Osteoblast (primary cell): ENCODE results near the gene GALNT2. TPM values are rescaled to one million over a fixed set of nuclear protein-coding genes. Genes with fewer than 3 reads are reported as not detected.

ENCODE experiments used
- DNase-seq: peaks from one replicate; pipeline ENCODE4 v3.0.0; 2011; ENCODE audit warnings: low spot score, mixed read lengths; ENCODE audit not compliant: insufficient read length; ENCODE audit errors: missing footprints
- H2AFZ ChIP-seq: 2 replicates; pipeline ENCODE4 v1.6.0; 2011; ENCODE audit warnings: mild to moderate bottlenecking, low read length
- H3K27ac ChIP-seq: 2 replicates; pipeline ENCODE4 v1.5.1; 2011; ENCODE audit warnings: mild to moderate bottlenecking, low read depth, low read length, moderate library complexity
- H3K27me3 ChIP-seq: 2 replicates; pipeline ENCODE4 v1.6.0; 2012; ENCODE audit warnings: mild to moderate bottlenecking, control low read depth, inconsistent platforms, low read length, moderate library complexity; ENCODE audit not compliant: insufficient read depth
- H3K36me3 ChIP-seq: 2 replicates; pipeline ENCODE4 v1.5.1; 2011; ENCODE audit warnings: mild to moderate bottlenecking, low read length, control low read depth, moderate library complexity; ENCODE audit not compliant: insufficient read depth
- H3K4me1 ChIP-seq: 2 replicates; pipeline ENCODE4 v1.5.1; 2011; ENCODE audit warnings: mild to moderate bottlenecking, low read length, control low read depth, moderate library complexity; ENCODE audit not compliant: insufficient read depth
- H3K4me2 ChIP-seq: 2 replicates; pipeline ENCODE4 v1.6.0; 2011; ENCODE audit warnings: mild to moderate bottlenecking, low read length; ENCODE audit not compliant: insufficient read depth
- H3K4me3 ChIP-seq: fragments of 200-600 bp; sonication (generic); 3 replicates; pipeline ENCODE4 v1.5.1; 2012; ENCODE audit warnings: mild to moderate bottlenecking, low read length, inconsistent platforms; ENCODE audit not compliant: insufficient read depth
- H3K79me2 ChIP-seq: 2 replicates; pipeline ENCODE4 v1.6.0; 2012; ENCODE audit warnings: mild to moderate bottlenecking, low read length, control low read depth, inconsistent platforms; ENCODE audit not compliant: insufficient read depth
- H3K9me3 ChIP-seq: 2 replicates; pipeline ENCODE4 v1.5.1; 2011; ENCODE audit warnings: low read depth, low read length, control low read depth
- H4K20me1 ChIP-seq: 2 replicates; pipeline ENCODE4 v1.6.0; 2012; ENCODE audit warnings: mild to moderate bottlenecking, low read length, control low read depth; ENCODE audit not compliant: insufficient read depth
- CTCF ChIP-seq: IDR thresholded peaks from 2 replicates; pipeline ENCODE4 v1.5.1; 2011; ENCODE audit warnings: mild to moderate bottlenecking, low read depth, low read length, moderate library complexity; ENCODE audit errors: extremely low read depth
- total RNA-seq: library from RNA; depleted of rRNA; stranded (reverse); fragments of >200 nt; gene quantifications from 2 replicates; pipeline ENCODE4 v1.2.3, GENCODE V29; 2012

Gene GALNT2
- total RNA-seq, 1 donor = 83.2 TPM

GRCh38 chr1:230206976-230207375 lies 139.9 kb downstream of the GALNT2 start:
- Histone ChIP-seq H3K4me1 (peaks cover 48% of the 10 kb centered on the region), H3K79me2 (peaks cover 42% of the 10 kb centered on the region), H3K4me2 (no peak overlapping the region), H3K27me3 (no peaks in the 10 kb centered on the region), H2AFZ (no peak overlapping the region), H3K36me3 (peaks cover 25% of the 10 kb centered on the region), H3K4me3 (no peak overlapping the region), H3K9me3 (no peaks in the 10 kb centered on the region), H4K20me1 (peaks cover 23% of the 10 kb centered on the region), H3K27ac (peak overlapping the region; percentile 90)
- peak; percentile 52 for DNase-seq
- TF ChIP-seq CTCF = no peak

GRCh38 chr1:230207598-230207997 lies 140.6 kb downstream of the GALNT2 start:
- H3K79me2 ChIP-seq = peaks cover 43% of the 10 kb centered on the region
- no peak overlapping the region for H3K4me3 ChIP-seq
- no peak overlapping the region for H3K27ac ChIP-seq
- no peak for TF ChIP-seq CTCF
- no peaks in the 10 kb centered on the region for H3K27me3 ChIP-seq
- peaks cover 48% of the 10 kb centered on the region for H3K4me1 ChIP-seq
- H4K20me1 ChIP-seq = peaks cover 19% of the 10 kb centered on the region
- H2AFZ ChIP-seq = no peak overlapping the region
- no peak overlapping the region for H3K4me2 ChIP-seq
- DNase-seq = no peak
- H3K9me3 ChIP-seq = no peaks in the 10 kb centered on the region
- H3K36me3 ChIP-seq = peaks cover 21% of the 10 kb centered on the region

GRCh38 chr1:230208619-230209261 lies 141.7 kb downstream of the GALNT2 start:
- Histone ChIP-seq H3K4me3 (no peak overlapping the region), H3K36me3 (peaks cover 13% of the 10 kb centered on the region), H3K27ac (peak overlapping the region; percentile 84), H2AFZ (no peak overlapping the region), H3K79me2 (peaks cover 50% of the 10 kb centered on the region), H3K27me3 (no peaks in the 10 kb centered on the region), H3K4me1 (peaks cover 48% of the 10 kb centered on the region), H4K20me1 (peaks cover 24% of the 10 kb centered on the region), H3K4me2 (no peak overlapping the region), H3K9me3 (no peaks in the 10 kb centered on the region)
- no peak for DNase-seq
- no peak for TF ChIP-seq CTCF

- no peaks in the 10 kb centered on the region for H3K27me3 ChIP-seq
- no peak overlapping the region for H3K4me3 ChIP-seq
- no peak for TF ChIP-seq CTCF
- peak overlapping the region; percentile 84 for H3K27ac ChIP-seq
- no peak overlapping the region for H2AFZ ChIP-seq
- H3K9me3 ChIP-seq = no peaks in the 10 kb centered on the region
- peak overlapping the region; percentile 26 for H3K4me2 ChIP-seq
- peaks cover 65% of the 10 kb centered on the region for H3K79me2 ChIP-seq
- peaks cover 44% of the 10 kb centered on the region for H3K4me1 ChIP-seq
- DNase-seq = no peak
- H3K36me3 ChIP-seq = peaks cover under 1% of the 10 kb centered on the region
- peaks cover 20% of the 10 kb centered on the region for H4K20me1 ChIP-seq
Measured at GRCh38 chr1:230210326-230210980, 143.4 kb downstream of the GALNT2 start.
